GM23338 (cell line): ENCODE data around the gene USP51. TPM values are rescaled to one million over a fixed set of nuclear protein-coding genes. Genes with fewer than 3 reads are reported as not detected.

Source experiments
- ATAC-seq: fragments of 200-7000 bp; cut with Tn5 transposase; 3 replicates; pipeline ENCODE4 v1.9.1; 2020
- DNase-seq: peaks from one replicate; pipeline ENCODE4 v3.0.0-alpha.2; 2015; ENCODE audit warnings: low spot score
- H2AFZ ChIP-seq: fragments of 200-600 bp; sonication (generic); 2 replicates; pipeline ENCODE4 v1.8.0; 2016; ENCODE audit warnings: antibody characterized with exemption, mild to moderate bottlenecking, moderate library complexity
- H3F3A ChIP-seq: fragments of 200-600 bp; sonication (generic); replicated peaks from 2 replicates; pipeline ENCODE4 v1.8.0; 2017; ENCODE audit warnings: antibody characterized with exemption, mixed run types, low read depth
- H3K27ac ChIP-seq: fragments of 200-600 bp; sonication (generic); 2 replicates; pipeline ENCODE4 v1.6.1; 2016; ENCODE audit warnings: low read depth
- H3K27me3 ChIP-seq: fragments of 200-600 bp; sonication (generic); 2 replicates; pipeline ENCODE4 v1.8.0; 2016; ENCODE audit warnings: mild to moderate bottlenecking, mixed run types, moderate library complexity; ENCODE audit not compliant: insufficient read depth
- H3K36me3 ChIP-seq: fragments of 200-600 bp; sonication (generic); 2 replicates; pipeline ENCODE4 v1.8.0; 2016; ENCODE audit warnings: mild to moderate bottlenecking; ENCODE audit not compliant: insufficient read depth
- H3K4me1 ChIP-seq: fragments of 200-600 bp; sonication (generic); 2 replicates; pipeline ENCODE4 v1.8.0; 2016; ENCODE audit warnings: mild to moderate bottlenecking, moderate library complexity; ENCODE audit not compliant: insufficient read depth
- H3K4me2 ChIP-seq: fragments of 200-600 bp; sonication (generic); 2 replicates; pipeline ENCODE4 v1.7.1; 2017; ENCODE audit warnings: mixed run types
- H3K4me3 ChIP-seq: fragments of 200-600 bp; sonication (generic); 2 replicates; pipeline ENCODE4 v1.6.1; 2016; ENCODE audit warnings: mixed run types
- H3K79me2 ChIP-seq: fragments of 200-600 bp; sonication (generic); replicated peaks from 2 replicates; pipeline ENCODE4 v1.8.0; 2017; ENCODE audit warnings: mild to moderate bottlenecking; ENCODE audit not compliant: insufficient read depth
- H3K9me2 ChIP-seq: fragments of 200-600 bp; sonication (generic); 2 replicates; pipeline ENCODE4 v1.8.0; 2017; ENCODE audit not compliant: insufficient read depth
- H4K20me1 ChIP-seq: fragments of 200-600 bp; sonication (generic); replicated peaks from 2 replicates; pipeline ENCODE4 v1.8.0; 2017; ENCODE audit warnings: mild to moderate bottlenecking; ENCODE audit not compliant: insufficient read depth
- H3K27ac Mint-ChIP-seq: 2 replicates; pipeline ENCODE4 v1.8.0; 2020; ENCODE audit warnings: inconsistent platforms, mild to moderate bottlenecking, moderate library complexity, mixed read lengths
- H3K27me3 Mint-ChIP-seq: 3 replicates; pipeline ENCODE4 v1.8.0; 2022; ENCODE audit warnings: low read depth, mild to moderate bottlenecking, moderate library complexity, mixed read lengths, inconsistent platforms; ENCODE audit not compliant: insufficient read depth, poor library complexity
- H3K36me3 Mint-ChIP-seq: 3 replicates; pipeline ENCODE4 v1.8.0; 2021; ENCODE audit warnings: low read depth, mild to moderate bottlenecking, inconsistent platforms, moderate library complexity, mixed read lengths
- H3K4me1 Mint-ChIP-seq: 3 replicates; pipeline ENCODE4 v1.8.0; 2020; ENCODE audit warnings: mild to moderate bottlenecking, inconsistent platforms, mixed read lengths
- H3K4me3 Mint-ChIP-seq: 3 replicates; pipeline ENCODE4 v1.8.0; 2021; ENCODE audit warnings: moderate library complexity, mild to moderate bottlenecking, inconsistent platforms, mixed read lengths
- H3K9me3 Mint-ChIP-seq: 3 replicates; pipeline ENCODE4 v1.8.0; 2020; ENCODE audit warnings: moderate library complexity, mild to moderate bottlenecking, inconsistent platforms, mixed read lengths
- CREB1 ChIP-seq: fragments of 250-450 bp; sonication (Bioruptor Pico); IDR thresholded peaks from 2 replicates; pipeline ENCODE4 v1.5.0; 2020; ENCODE audit warnings: low read depth, mild to moderate bottlenecking, moderate library complexity
- CTCF ChIP-seq, 2 experiments: fragments of 200-600 bp in 1 of 2; sonication (generic) in 1 of 2; conservative IDR thresholded peaks; 2 replicates each; pipeline versions ENCODE4 v1.5.1 to v1.6.1; 2016 to 2017; ENCODE audit warnings: antibody characterized with exemption in 2 of 2, low read depth in 2 of 2, mild to moderate bottlenecking in 2 of 2, moderate library complexity in 1 of 2
- ETS1 ChIP-seq: IDR thresholded peaks from 2 replicates; pipeline ENCODE4 v1.6.1; 2016; ENCODE audit warnings: antibody characterized with exemption
- EZH2 ChIP-seq: fragments of 200-600 bp; sonication (generic); IDR thresholded peaks from one replicate; pipeline ENCODE4 v1.8.0; 2017; ENCODE audit warnings: antibody characterized with exemption, mild to moderate bottlenecking, low read depth; ENCODE audit not compliant: unreplicated experiment
- EZH2phosphoT487 ChIP-seq: fragments of 200-600 bp; sonication (generic); IDR thresholded peaks from one replicate; pipeline ENCODE4 v1.8.1; 2018; ENCODE audit warnings: antibody characterized with exemption; ENCODE audit not compliant: unreplicated experiment
- JUNB ChIP-seq: IDR thresholded peaks from one replicate; pipeline ENCODE4 v1.6.1; 2016; ENCODE audit warnings: antibody characterized with exemption; ENCODE audit not compliant: unreplicated experiment
- NANOG ChIP-seq: IDR thresholded peaks from 2 replicates; pipeline ENCODE4 v1.6.1; 2016; ENCODE audit warnings: antibody characterized with exemption, borderline replicate concordance
- POLR2AphosphoS5 ChIP-seq: IDR thresholded peaks from 2 replicates; pipeline ENCODE4 v1.6.1; 2016; ENCODE audit warnings: antibody characterized with exemption, low read depth
- REST ChIP-seq: IDR thresholded peaks from one replicate; pipeline ENCODE4 v1.6.1; 2018; ENCODE audit warnings: antibody characterized with exemption; ENCODE audit not compliant: unreplicated experiment
- STAT1 ChIP-seq: IDR thresholded peaks from one replicate; pipeline ENCODE4 v1.6.1; 2016; ENCODE audit warnings: antibody characterized with exemption; ENCODE audit not compliant: unreplicated experiment
- ZNF114 ChIP-seq: fragments of 250-450 bp; sonication (Bioruptor Pico); IDR thresholded peaks from 2 replicates; pipeline ENCODE4 v1.5.0; 2020; ENCODE audit warnings: mild to moderate bottlenecking, moderate library complexity
- ZNF331 ChIP-seq: fragments of 250-450 bp; sonication (Bioruptor Pico); IDR thresholded peaks from 2 replicates; pipeline ENCODE4 v1.5.0; 2020; ENCODE audit warnings: low read depth, mild to moderate bottlenecking, moderate library complexity
- ZNF462 ChIP-seq: fragments of 250-450 bp; sonication (Bioruptor Pico); IDR thresholded peaks from 2 replicates; pipeline ENCODE4 v1.5.0; 2020; ENCODE audit warnings: mild to moderate bottlenecking, moderate library complexity
- polyA plus RNA-seq: library from polyadenylated mRNA; unstranded; fragments of >200 nt; fragmentation: Nextera tagmentation; extraction: Ambion mirVana; gene quantifications from 2 replicates; pipeline ENCODE4 v1.2.1, GENCODE V29; 2016
- total RNA-seq: library from RNA; depleted of rRNA; stranded (reverse); fragments of >200 nt; shearing (Covaris generic); gene quantifications from 2 replicates; pipeline ENCODE4 v1.2.3, GENCODE V29; 2014

Gene USP51
- total and polyA plus RNA-seq, 2 experiments from 2014 or later, result 3.5 to 5.5 TPM

- no peak for ATAC-seq
- no peak for DNase-seq
- H3K4me3 Mint-ChIP-seq, result no peak overlapping the region
Measured at GRCh38 chrX:55487143-55487542, 2.5 kb downstream of the USP51 start.

More at GRCh38 chrX:55487143-55487542, 2.5 kb downstream of the USP51 start:
- no peaks in the 10 kb centered on the region for H4K20me1 ChIP-seq
- no peaks in the 10 kb centered on the region for H3K36me3 ChIP-seq
- Mint-ChIP-seq H3K9me3 (no peaks in the 10 kb centered on the region), H3K36me3 (peaks cover 12% of the 10 kb centered on the region), H3K27me3 (no peaks in the 10 kb centered on the region), H3K4me1 (peaks cover 8% of the 10 kb centered on the region; the same call in 1 of the 3 replicates), H3K27ac (no peak overlapping the region)
- H3K27ac ChIP-seq, result no peak overlapping the region
- no peaks in the 10 kb centered on the region for H3F3A ChIP-seq
- H3K4me2 ChIP-seq, result no peak overlapping the region
- TF ChIP-seq CREB1 (no peak), POLR2AphosphoS5 (no peak), EZH2phosphoT487 (no peak), ZNF462 (no peak), STAT1 (no peak), ZNF114 (CRISPR knock-in tag) (no peak), REST (no peak), JUNB (no peak), CTCF (conservative IDR thresholded peaks at IDR 0.05; ENCODE audit: low read depth in 2 of 2) (no peak), ZNF331 (no peak), ETS1 (no peak), EZH2 (no peak), NANOG (no peak)
- H3K4me1 ChIP-seq, result 0 out of 2 replicates have a peak, but pooled peaks cover 6% of the 10 kb centered on the region
- H3K4me3 ChIP-seq, result no peak overlapping the region
- no peaks in the 10 kb centered on the region for H3K79me2 ChIP-seq
- H3K27me3 ChIP-seq, result no peaks in the 10 kb centered on the region
- H2AFZ ChIP-seq, result no peak overlapping the region
- no peaks in the 10 kb centered on the region for H3K9me2 ChIP-seq
